Measurements from ENCODE around the gene TEN1. TPM values are rescaled to one million over a fixed set of nuclear protein-coding genes. Genes with fewer than 3 reads are reported as not detected.
"Not testable (repeated sequence)": the region's sequence is repeated elsewhere in the genome, so short reads cannot be mapped to it uniquely, and the experiment has no call there.

Gene TEN1
- total RNA-seq, 2 experiments from 2014 or later: 15.0 to 15.8 TPM

- ChIA-PET CTCF (no interaction called here), POLR2A (interaction anchor here (0.8 kb wide), 1 partner anchor 67 kb away, joined by 4 read pairs; the partner anchor contains the start of gene EXOC7)
These were observed 57.6 kb downstream of the TEN1 start for GRCh38 chr17:76036497-76037261.

- ChIA-PET POLR2A (no interaction called here), CTCF (no interaction called here)
These were observed 59.0 kb downstream of the TEN1 start for GRCh38 chr17:76038050-76038449.

GRCh38 chr17:76039121-76039520, 60.1 kb downstream of the TEN1 start:
- ChIA-PET CTCF (interaction anchor here (0.6 kb wide), 1 partner anchor 59 kb away, joined by 3 read pairs; no protein-coding TSS in a partner anchor), POLR2A (no interaction called here)

GRCh38 chr17:76040376-76040775, 61.3 kb downstream of the TEN1 start:
- POLR2A ChIA-PET: no interaction called here
- CTCF ChIA-PET: interaction anchor here (2.1 kb wide), 1 partner anchor 26 kb away, joined by 5 read pairs; no protein-coding TSS in a partner anchor

DNA sequence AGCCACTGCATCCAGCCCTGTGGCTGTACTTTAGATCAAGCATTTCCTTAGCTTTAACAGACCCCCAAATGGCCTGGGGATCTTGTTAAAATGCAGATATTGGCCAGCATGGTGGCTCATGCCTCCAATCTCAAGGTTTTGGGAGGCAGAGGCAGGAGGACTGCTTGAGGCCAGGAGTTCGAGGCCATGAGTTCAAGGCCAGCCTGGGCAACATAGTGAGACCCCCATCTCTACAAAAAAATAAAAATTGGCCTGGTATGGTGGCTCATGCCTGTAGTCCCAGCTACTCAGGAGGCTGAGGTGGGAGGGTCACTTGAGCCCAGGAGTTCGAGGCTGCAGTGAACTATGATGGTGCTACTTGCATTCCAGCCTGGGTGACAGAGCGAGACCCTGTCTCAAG, 63.8 kb downstream of the TEN1 start:
- CTCF ChIA-PET: interaction anchor here (0.5 kb wide), 1 partner anchor 82 kb away, joined by 3 read pairs; no protein-coding TSS in a partner anchor
- POLR2A ChIA-PET: not testable (repeated sequence)

GRCh38 chr17:76044475-76045007, 65.5 kb downstream of the TEN1 start:
- CTCF ChIA-PET: not testable (repeated sequence)
- POLR2A ChIA-PET: interaction anchor here (0.5 kb wide), 1 partner anchor 249 kb away, joined by 6 read pairs; no protein-coding TSS in a partner anchor

- ChIA-PET POLR2A (no interaction called here), CTCF (interaction anchor here (0.6 to 1.7 kb wide), 2 partner anchors 19 to 45 kb away, joined by 6 to 10 read pairs; partner anchors contain the start of gene CDK3)
These were observed 67.0 kb downstream of the TEN1 start for GRCh38 chr17:76046064-76046463.

GRCh38 chr17:76048025-76048605, 69.1 kb downstream of the TEN1 start:
- CTCF ChIA-PET: no interaction called here

GRCh38 chr17:76048711-76049110, 69.7 kb downstream of the TEN1 start:
- ChIA-PET POLR2A (no interaction called here), CTCF (no interaction called here)

More at GRCh38 chr17:76048025-76048605, 69.1 kb downstream of the TEN1 start:
- POLR2A ChIA-PET: no interaction called here

GRCh38 chr17:76049239-76049638, 70.2 kb downstream of the TEN1 start:
- CTCF ChIA-PET: interaction anchor here (0.5 to 0.6 kb wide), 2 partner anchors 60 to 161 kb away, joined by 4 to 7 read pairs; no protein-coding TSS in a partner anchor
- POLR2A ChIA-PET: no interaction called here

GRCh38 chr17:76049836-76050537, 70.9 kb downstream of the TEN1 start:
- POLR2A ChIA-PET: no interaction called here
- CTCF ChIA-PET: interaction anchor here (0.6 kb wide), 1 partner anchor 60 kb away, joined by 7 read pairs; no protein-coding TSS in a partner anchor

Other genes with a start within 250 kb of the TEN1 start
- 10 to 100 TPM; 42.2 to 44.3 TPM for gene GALK1, start 214.0 kb upstream of the TEN1 start, total RNA-seq
- 10 to 100 TPM; 25.3 to 29.1 TPM for gene UNK, start 194.4 kb upstream of the TEN1 start, total RNA-seq
- gene UNC13D, start 134.8 kb upstream of the TEN1 start, total RNA-seq: 100 to 1,000 TPM; 162 to 165 TPM
- 10 to 100 TPM; 47.8 to 52.9 TPM for gene WBP2, start 123.9 kb upstream of the TEN1 start, total RNA-seq
- gene TRIM47, start 100.7 kb upstream of the TEN1 start, total RNA-seq: 10 to 100 TPM; 15.6 to 17.5 TPM
- 10 to 100 TPM; 39.4 to 39.5 TPM for gene TRIM65, start 82.3 kb upstream of the TEN1 start, total RNA-seq
- 100 to 1,000 TPM; 162 to 166 TPM for gene MRPL38, start 74.4 kb upstream of the TEN1 start, total RNA-seq
- 10 to 100 TPM; 21.9 to 23.6 TPM for gene FBF1, start 38.2 kb upstream of the TEN1 start, total RNA-seq
- 10 to 100 TPM; 28.4 to 33.7 TPM for gene ACOX1, start 74 bp upstream of the TEN1 start, total RNA-seq
- 1 to 10 TPM; 4.1 to 5.1 TPM for gene CDK3, start 21.6 kb downstream of the TEN1 start, total RNA-seq
- under 1 TPM; 0.10 to 0.21 TPM for gene EVPL, start 48.1 kb downstream of the TEN1 start, total RNA-seq
- 100 to 1,000 TPM; 130 to 132 TPM for gene SRP68, start 93.3 kb downstream of the TEN1 start, total RNA-seq
- 1 to 10 TPM; 2.2 to 3.1 TPM for gene GALR2, start 95.5 kb downstream of the TEN1 start, total RNA-seq
- 1 to 10 TPM; 2.6 to 3.0 TPM for gene ZACN, start 99.9 kb downstream of the TEN1 start, total RNA-seq
- gene EXOC7, start 124.5 kb downstream of the TEN1 start, total RNA-seq: 10 to 100 TPM; 84.6 to 87.0 TPM
- 1 to 10 TPM in 1 of 2 experiments, under 1 TPM in 1; 0.99 to 1.4 TPM for gene FOXJ1, start 162.0 kb downstream of the TEN1 start, total RNA-seq